OCI-LY3 (cell line): ENCODE measurements around the gene GM2A.

Experiments used
- EZH2phosphoT487 ChIP-seq: fragments of 200-600 bp; shearing (Covaris generic); IDR thresholded peaks from 2 replicates; pipeline ENCODE4 v1.6.1; 2018; ENCODE audit warnings: antibody characterized with exemption, mixed run types, low read depth
- TF ChIP-seq, protein P1 (sequence below): fragments of 200-600, 300-600 bp; sonication (generic); IDR thresholded peaks from 2 replicates; pipeline ENCODE4 v1.5.1; 2014; ENCODE audit warnings: antibody characterized with exemption, low read length, low read depth

DNA sequence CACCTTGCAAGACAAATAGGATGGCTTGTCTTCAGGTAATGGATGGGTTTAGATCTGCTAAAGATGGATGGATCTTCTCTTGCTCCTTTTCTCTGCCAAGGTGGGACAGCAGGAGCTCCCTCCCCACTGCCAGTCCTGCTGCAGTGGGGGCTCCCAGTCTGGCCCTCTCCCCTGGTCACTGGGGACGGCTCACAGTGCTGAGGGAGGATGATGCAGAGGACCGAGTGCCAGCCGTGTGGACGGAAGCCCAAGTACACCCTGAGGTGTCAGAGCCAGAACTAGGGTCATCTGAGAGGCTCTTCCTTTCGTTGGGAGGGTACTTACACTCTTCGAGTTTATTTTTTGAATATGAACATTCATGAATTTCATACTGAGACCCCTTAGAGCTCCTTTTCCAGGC lies 34.8 kb upstream of the GM2A start:
- TF ChIP-seq, protein P1, sequence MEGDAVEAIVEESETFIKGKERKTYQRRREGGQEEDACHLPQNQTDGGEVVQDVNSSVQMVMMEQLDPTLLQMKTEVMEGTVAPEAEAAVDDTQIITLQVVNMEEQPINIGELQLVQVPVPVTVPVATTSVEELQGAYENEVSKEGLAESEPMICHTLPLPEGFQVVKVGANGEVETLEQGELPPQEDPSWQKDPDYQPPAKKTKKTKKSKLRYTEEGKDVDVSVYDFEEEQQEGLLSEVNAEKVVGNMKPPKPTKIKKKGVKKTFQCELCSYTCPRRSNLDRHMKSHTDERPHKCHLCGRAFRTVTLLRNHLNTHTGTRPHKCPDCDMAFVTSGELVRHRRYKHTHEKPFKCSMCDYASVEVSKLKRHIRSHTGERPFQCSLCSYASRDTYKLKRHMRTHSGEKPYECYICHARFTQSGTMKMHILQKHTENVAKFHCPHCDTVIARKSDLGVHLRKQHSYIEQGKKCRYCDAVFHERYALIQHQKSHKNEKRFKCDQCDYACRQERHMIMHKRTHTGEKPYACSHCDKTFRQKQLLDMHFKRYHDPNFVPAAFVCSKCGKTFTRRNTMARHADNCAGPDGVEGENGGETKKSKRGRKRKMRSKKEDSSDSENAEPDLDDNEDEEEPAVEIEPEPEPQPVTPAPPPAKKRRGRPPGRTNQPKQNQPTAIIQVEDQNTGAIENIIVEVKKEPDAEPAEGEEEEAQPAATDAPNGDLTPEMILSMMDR, result no peak
- no peak for TF ChIP-seq EZH2phosphoT487
